Neural progenitor cell (in vitro differentiated cells): Measurements from ENCODE around the gene DEFB125. TPM values are rescaled to one million over a fixed set of nuclear protein-coding genes. Genes with fewer than 3 reads are reported as not detected.

Source experiments
- DNase-seq: peaks from one replicate; pipeline ENCODE4 v3.0.0-alpha.2; 2016; ENCODE audit warnings: low spot score
- H2AFZ ChIP-seq: fragments of 200-600 bp; sonication (generic); replicated peaks from 2 replicates; pipeline ENCODE4 v1.6.1; 2016; ENCODE audit warnings: antibody characterized with exemption
- H3F3A ChIP-seq: fragments of 200-600 bp; sonication (generic); 2 replicates; pipeline ENCODE4 v1.6.1; 2016; ENCODE audit warnings: antibody characterized with exemption, low read depth
- H3K27ac ChIP-seq: fragments of 200-600 bp; sonication (generic); 2 replicates; pipeline ENCODE4 v1.5.1; 2016; ENCODE audit warnings: mild to moderate bottlenecking
- H3K27me3 ChIP-seq: fragments of 200-600 bp; sonication (generic); 2 replicates; pipeline ENCODE4 v1.6.1; 2016; ENCODE audit warnings: mild to moderate bottlenecking, moderate library complexity
- H3K36me3 ChIP-seq: fragments of 200-600 bp; sonication (generic); 2 replicates; pipeline ENCODE4 v1.5.1; 2016
- H3K4me1 ChIP-seq: fragments of 200-600 bp; sonication (generic); 2 replicates; pipeline ENCODE4 v1.6.1; 2016; ENCODE audit warnings: mixed run types
- H3K4me2 ChIP-seq: fragments of 200-600 bp; sonication (generic); 2 replicates; pipeline ENCODE4 v1.6.1; 2016
- H3K4me3 ChIP-seq: fragments of 200-600 bp; sonication (generic); 2 replicates; pipeline ENCODE4 v1.5.1; 2016
- H3K79me2 ChIP-seq: fragments of 200-600 bp; sonication (generic); 2 replicates; pipeline ENCODE4 v1.6.1; 2016; ENCODE audit warnings: low read depth
- H3K9ac ChIP-seq: fragments of 200-600 bp; sonication (generic); 2 replicates; pipeline ENCODE4 v1.6.1; 2016
- H3K9me3 ChIP-seq: fragments of 200-600 bp; sonication (generic); 2 replicates; pipeline ENCODE4 v1.5.1; 2016; ENCODE audit warnings: low read depth
- H4K20me1 ChIP-seq: fragments of 200-600 bp; sonication (generic); 2 replicates; pipeline ENCODE4 v1.6.1; 2016; ENCODE audit warnings: low read depth
- H3K27ac Mint-ChIP-seq: 3 replicates; pipeline ENCODE4 v1.8.0; 2021; ENCODE audit warnings: mixed read lengths
- H3K27me3 Mint-ChIP-seq: 2 replicates; pipeline ENCODE4 v1.8.0; 2022; ENCODE audit warnings: low read depth, mild to moderate bottlenecking, inconsistent platforms, moderate library complexity, mixed read lengths; ENCODE audit not compliant: insufficient read depth
- H3K36me3 Mint-ChIP-seq: 3 replicates; pipeline ENCODE4 v1.8.0; 2021; ENCODE audit warnings: mixed read lengths
- H3K4me1 Mint-ChIP-seq: 3 replicates; pipeline ENCODE4 v1.8.0; 2021; ENCODE audit warnings: mixed read lengths
- H3K4me3 Mint-ChIP-seq: 3 replicates; pipeline ENCODE4 v1.8.0; 2021; ENCODE audit warnings: mild to moderate bottlenecking, moderate library complexity, mixed read lengths
- H3K9me3 Mint-ChIP-seq: 3 replicates; pipeline ENCODE4 v1.8.0; 2020; ENCODE audit warnings: mixed read lengths
- CTCF ChIP-seq: fragments of 200-600 bp; sonication (generic); IDR thresholded peaks from 2 replicates; pipeline ENCODE4 v1.5.1; 2017; ENCODE audit warnings: antibody characterized with exemption, mild to moderate bottlenecking
- EZH2 ChIP-seq: fragments of 200-600 bp; sonication (generic); IDR thresholded peaks from 2 replicates; pipeline ENCODE4 v1.6.1; 2017; ENCODE audit warnings: antibody characterized with exemption, mild to moderate bottlenecking, moderate library complexity
- EZH2phosphoT487 ChIP-seq: fragments of 200-600 bp; sonication (generic); IDR thresholded peaks from 2 replicates; pipeline ENCODE4 v1.6.1; 2017; ENCODE audit warnings: antibody characterized with exemption
- total RNA-seq: library from RNA; depleted of rRNA; stranded (reverse); fragments of >200 nt; gene quantifications from 2 replicates; pipeline ENCODE4 v1.2.3, GENCODE V29; 2015; ENCODE audit warnings: low replicate concordance

DEFB125 gene
- not detected in 2 replicates for total RNA-seq

DNA sequence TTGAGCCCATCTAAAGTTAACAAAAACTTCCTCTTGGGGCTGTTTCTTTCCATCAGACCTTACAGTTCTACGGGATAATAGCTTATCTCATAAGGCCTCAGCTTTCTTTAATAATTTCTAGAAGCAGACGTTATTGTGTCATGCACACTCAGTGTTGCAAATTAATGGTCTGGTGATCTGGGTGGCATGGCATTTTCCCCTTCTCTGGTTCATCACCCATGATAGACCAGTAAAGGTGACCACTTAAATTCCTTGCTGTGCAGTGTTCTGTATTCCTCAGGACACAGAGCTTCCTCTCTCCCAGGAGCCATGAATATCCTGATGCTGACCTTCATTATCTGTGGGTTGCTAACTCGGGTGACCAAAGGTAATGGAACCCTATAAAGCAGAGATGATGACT lies at the start of gene DEFB125:
Gene DEFB125, plus strand, starts transcription at position 272 of the 400 bp plus-strand sequence. Its CDS starts 38 bp downstream, at position 310.
- Histone ChIP-seq H3K4me3 (no peak within 1 kb of the TSS), H4K20me1 (no peaks in the 10 kb centered on the region), H2AFZ (no peak within 1 kb of the TSS), H3F3A (no peaks in the 10 kb centered on the region), H3K4me2 (no peak within 1 kb of the TSS), H3K79me2 (no peaks in the 10 kb centered on the region), H3K27ac (no peak within 1 kb of the TSS), H3K27me3 (peaks cover 9% of the 10 kb centered on the region), H3K36me3 (no peaks in the 10 kb centered on the region), H3K4me1 (no peaks in the 10 kb centered on the region), H3K9me3 (no peaks in the 10 kb centered on the region), H3K9ac (no peak within 1 kb of the TSS)
- no peak for TF ChIP-seq EZH2phosphoT487
- TF ChIP-seq EZH2, result no peak
- no peak for TF ChIP-seq CTCF
- Mint-ChIP-seq H3K36me3 (no peaks in the 10 kb centered on the region), H3K4me3 (no peak within 1 kb of the TSS), H3K27me3 (peaks cover 6% of the 10 kb centered on the region), H3K4me1 (no peaks in the 10 kb centered on the region), H3K27ac (no peak within 1 kb of the TSS), H3K9me3 (peaks cover 7% of the 10 kb centered on the region)
- DNase-seq, result no peak

DNA sequence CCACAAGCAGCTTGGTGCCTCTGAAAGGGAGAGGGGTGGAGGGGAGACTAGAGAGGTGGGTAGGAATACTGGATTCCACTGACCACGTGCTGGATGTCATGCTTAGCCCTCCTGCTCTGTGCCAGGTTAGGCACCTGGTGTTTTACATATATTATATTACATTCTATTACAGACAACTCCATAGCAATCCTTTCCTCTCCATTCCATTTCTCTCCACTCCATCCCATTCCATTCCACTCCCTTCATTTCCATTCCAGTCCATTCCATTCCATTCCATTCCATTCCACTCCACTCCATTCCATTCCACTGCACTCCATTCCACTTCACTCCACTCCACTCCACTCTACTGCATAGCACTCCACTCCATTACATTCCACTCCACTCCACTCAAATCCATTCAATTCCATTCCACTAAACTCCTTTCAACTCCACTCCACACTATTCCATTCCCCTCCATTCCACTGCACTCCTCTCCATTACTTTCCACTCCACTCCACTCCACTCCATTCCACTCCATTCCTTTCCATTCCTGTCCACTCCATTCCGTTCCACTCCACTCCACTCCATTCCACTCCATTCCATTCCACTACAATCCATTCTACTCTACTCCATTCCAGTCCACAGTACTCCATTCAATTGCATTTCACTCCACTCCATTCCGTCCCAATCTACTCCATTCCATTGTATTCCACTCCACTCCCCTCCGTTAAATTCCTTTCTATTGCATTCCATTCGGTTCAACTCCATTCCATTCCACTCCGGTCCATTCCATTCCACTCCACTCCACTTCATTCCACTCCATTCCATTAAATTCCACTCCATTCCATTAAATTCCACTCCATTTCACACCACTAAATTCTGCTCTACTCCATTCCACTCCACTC lies 27.2 kb upstream of the DEFB125 start:
- H3K4me1 ChIP-seq, result no peaks in the 10 kb centered on the region
- Mint-ChIP-seq H3K27me3 (no peaks in the 10 kb centered on the region), H3K36me3 (no peaks in the 10 kb centered on the region), H3K9me3 (no peaks in the 10 kb centered on the region), H3K27ac (no peak overlapping the region), H3K4me1 (no peaks in the 10 kb centered on the region), H3K4me3 (no peak overlapping the region)
- H3K79me2 ChIP-seq, result no peaks in the 10 kb centered on the region
- DNase-seq, result no peak
- no peaks in the 10 kb centered on the region for H4K20me1 ChIP-seq
- H3K4me2 ChIP-seq, result no peak overlapping the region
- no peak overlapping the region for H3K4me3 ChIP-seq
- no peak for TF ChIP-seq EZH2phosphoT487
- no peak for TF ChIP-seq CTCF
- TF ChIP-seq EZH2, result no peak
- no peaks in the 10 kb centered on the region for H3K36me3 ChIP-seq
- H2AFZ ChIP-seq, result no peak overlapping the region
- H3K9ac ChIP-seq, result no peak overlapping the region
- no peaks in the 10 kb centered on the region for H3K9me3 ChIP-seq
- no peaks in the 10 kb centered on the region for H3K27me3 ChIP-seq
- H3K27ac ChIP-seq, result no peak overlapping the region
- no peaks in the 10 kb centered on the region for H3F3A ChIP-seq

- Histone ChIP-seq H3K79me2 (no peaks in the 10 kb centered on the region), H3K27me3 (no peaks in the 10 kb centered on the region), H3K4me2 (no peak overlapping the region), H3K9me3 (no peaks in the 10 kb centered on the region), H4K20me1 (no peaks in the 10 kb centered on the region), H3K36me3 (no peaks in the 10 kb centered on the region), H3K9ac (no peak overlapping the region), H3K27ac (no peak overlapping the region), H2AFZ (no peak overlapping the region), H3K4me1 (no peaks in the 10 kb centered on the region), H3F3A (no peaks in the 10 kb centered on the region), H3K4me3 (no peak overlapping the region)
- Mint-ChIP-seq H3K4me3 (no peak overlapping the region), H3K36me3 (no peaks in the 10 kb centered on the region), H3K9me3 (no peaks in the 10 kb centered on the region), H3K27me3 (no peaks in the 10 kb centered on the region), H3K27ac (no peak overlapping the region), H3K4me1 (no peaks in the 10 kb centered on the region)
- no peak for DNase-seq
- TF ChIP-seq EZH2phosphoT487 (no peak), EZH2 (no peak), CTCF (no peak)
Observed at GRCh38 chr20:61230-61629, 26.2 kb upstream of the DEFB125 start.
